CD4-positive, alpha-beta T cell (primary cell): ENCODE measurements around the gene RBM33. TPM values are rescaled to one million over a fixed set of nuclear protein-coding genes. Genes with fewer than 3 reads are reported as not detected.

Source experiments
- ATAC-seq: fragments of 200-7000 bp; cut with Tn5 transposase; one replicate; pipeline ENCODE4 v1.10.0; 2022; ENCODE audit warnings: mild to moderate bottlenecking; ENCODE audit not compliant: poor library complexity
- CTCF ChIA-PET: fragments of 350-600 bp; sonication (Branson Sonifier 250); formaldehyde crosslinking; loops from one replicate; lab custom pipeline; 2021; ENCODE audit warnings: antibody characterized with exemption, inconsistent platforms; lab: Charles Lee
- POLR2A ChIA-PET: fragments of 350-600 bp; sonication (Branson Sonifier 250); formaldehyde crosslinking; loops from one replicate; lab custom pipeline; 2021; ENCODE audit warnings: antibody characterized with exemption, inconsistent platforms; lab: Charles Lee
- DNase-seq, 14 experiments: peaks; one replicate each; pipeline ENCODE4 v3.0.0-alpha.2; 2013 to 2020; ENCODE audit warnings: mixed read lengths in 2 of 14
- H3K27ac ChIP-seq, 2 donors: one replicate each; pipeline versions ENCODE4 v1.5.1 to v1.7.0; 2013; ENCODE audit warnings: low read length in 2 of 2, low read depth in 1 of 2, mild to moderate bottlenecking in 1 of 2
- H3K27me3 ChIP-seq, 2 experiments: 1 replicate in 1 of 2; 2 replicates in 1 of 2; pipeline versions ENCODE4 v1.6.1 to v1.7.0; 2013; ENCODE audit warnings: low read length in 2 of 2, control low read depth in 1 of 2, mild to moderate bottlenecking in 1 of 2, moderate library complexity in 1 of 2; ENCODE audit not compliant: insufficient read depth in 2 of 2, control insufficient read depth in 1 of 2
- H3K36me3 ChIP-seq: one replicate; pipeline ENCODE4 v1.6.1; 2013; ENCODE audit warnings: low read length, control low read depth; ENCODE audit not compliant: insufficient read depth
- H3K4me1 ChIP-seq: one replicate; pipeline ENCODE4 v1.6.1; 2013; ENCODE audit warnings: low read length, control low read depth; ENCODE audit not compliant: insufficient read depth
- H3K4me3 ChIP-seq: one replicate; pipeline ENCODE4 v1.5.1; 2013; ENCODE audit warnings: mild to moderate bottlenecking, low read length, moderate library complexity
- H3K9me3 ChIP-seq, 2 experiments: 1 replicate in 1 of 2; 2 replicates in 1 of 2; pipeline versions ENCODE4 v1.6.1 to v1.7.0; 2013; ENCODE audit warnings: low read length in 2 of 2, mild to moderate bottlenecking in 2 of 2, control low read depth in 1 of 2, moderate library complexity in 1 of 2; ENCODE audit not compliant: control insufficient read depth in 1 of 2, insufficient read depth in 1 of 2
- H3K27ac Mint-ChIP-seq: one replicate; pipeline ENCODE4 v1.8.0; 2020; ENCODE audit warnings: mixed read lengths
- H3K27me3 Mint-ChIP-seq: one replicate; pipeline ENCODE4 v1.8.0; 2021; ENCODE audit warnings: mixed read lengths
- H3K36me3 Mint-ChIP-seq: one replicate; pipeline ENCODE4 v1.8.0; 2021; ENCODE audit warnings: low read depth, mixed read lengths
- H3K4me1 Mint-ChIP-seq: one replicate; pipeline ENCODE4 v1.8.0; 2021; ENCODE audit warnings: low read depth, mixed read lengths
- H3K4me3 Mint-ChIP-seq: one replicate; pipeline ENCODE4 v1.8.0; 2020; ENCODE audit warnings: mild to moderate bottlenecking, mixed read lengths
- H3K9me3 Mint-ChIP-seq: one replicate; pipeline ENCODE4 v1.8.0; 2020; ENCODE audit warnings: mixed read lengths
- intact Hi-C, 2 experiments: fragments of 100-400 bp; cut with DNase I in 1 of 2; cut with micrococcal nuclease in 1 of 2; formaldehyde crosslinking; loops; one replicate each; pipeline versions ENCODE4 v1.15.1 to v1.9.0; 2023 to 2025; cut with DNase I, micrococcal nuclease
- total RNA-seq, 174 experiments: library from RNA in 2 of 174; stranded (reverse) in 2 of 174; gene quantifications; one replicate each; pipeline ENCODE4 v1.2.3 and lab custom pipeline; 2021 to 2026
- TF ChIP-seq, protein P1 (sequence below): fragments of 200-600 bp; IDR thresholded peaks from one replicate; pipeline ENCODE4 v1.8.0; 2022; ENCODE audit warnings: antibody characterized with exemption, mild to moderate bottlenecking

RBM33 gene
- total RNA-seq, 2 experiments from 2014 or later, result 178 to 184 TPM

DNA sequence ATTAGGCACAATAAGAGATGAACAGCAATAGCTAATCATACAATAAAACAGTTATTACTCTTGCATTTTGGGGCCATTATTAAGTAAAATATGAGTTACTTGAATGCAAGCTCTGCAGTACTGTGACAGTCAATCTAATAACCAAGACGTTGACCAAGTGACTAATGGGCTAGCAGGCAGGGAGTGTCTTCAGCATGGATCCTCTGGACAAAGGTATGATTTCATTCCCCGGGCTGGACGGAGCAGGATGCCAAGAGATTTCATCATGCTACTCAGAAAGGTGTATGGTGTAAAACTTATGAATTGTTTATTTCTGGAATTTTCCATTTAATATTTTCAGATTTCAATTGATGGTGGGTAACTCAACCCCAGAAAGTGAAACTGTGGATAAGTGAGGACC is 86.9 kb downstream of the RBM33 start:
- Histone ChIP-seq H3K4me1 (peaks cover 14% of the 10 kb centered on the region), H3K36me3 (peaks cover 50% of the 10 kb centered on the region), H3K27ac (no peak overlapping the region), H3K27me3 (no peaks in the 10 kb centered on the region), H3K9me3 (no peaks in the 10 kb centered on the region), H3K4me3 (no peak overlapping the region)
- TF ChIP-seq, protein P1, sequence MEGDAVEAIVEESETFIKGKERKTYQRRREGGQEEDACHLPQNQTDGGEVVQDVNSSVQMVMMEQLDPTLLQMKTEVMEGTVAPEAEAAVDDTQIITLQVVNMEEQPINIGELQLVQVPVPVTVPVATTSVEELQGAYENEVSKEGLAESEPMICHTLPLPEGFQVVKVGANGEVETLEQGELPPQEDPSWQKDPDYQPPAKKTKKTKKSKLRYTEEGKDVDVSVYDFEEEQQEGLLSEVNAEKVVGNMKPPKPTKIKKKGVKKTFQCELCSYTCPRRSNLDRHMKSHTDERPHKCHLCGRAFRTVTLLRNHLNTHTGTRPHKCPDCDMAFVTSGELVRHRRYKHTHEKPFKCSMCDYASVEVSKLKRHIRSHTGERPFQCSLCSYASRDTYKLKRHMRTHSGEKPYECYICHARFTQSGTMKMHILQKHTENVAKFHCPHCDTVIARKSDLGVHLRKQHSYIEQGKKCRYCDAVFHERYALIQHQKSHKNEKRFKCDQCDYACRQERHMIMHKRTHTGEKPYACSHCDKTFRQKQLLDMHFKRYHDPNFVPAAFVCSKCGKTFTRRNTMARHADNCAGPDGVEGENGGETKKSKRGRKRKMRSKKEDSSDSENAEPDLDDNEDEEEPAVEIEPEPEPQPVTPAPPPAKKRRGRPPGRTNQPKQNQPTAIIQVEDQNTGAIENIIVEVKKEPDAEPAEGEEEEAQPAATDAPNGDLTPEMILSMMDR, result no peak
- Mint-ChIP-seq H3K27ac (peak overlapping the region; percentile 48), H3K27me3 (no peaks in the 10 kb centered on the region), H3K9me3 (no peaks in the 10 kb centered on the region), H3K36me3 (peaks cover 96% of the 10 kb centered on the region), H3K4me1 (peaks cover 70% of the 10 kb centered on the region), H3K4me3 (no peak overlapping the region)
- CTCF ChIA-PET, result interaction anchor here (1.2 to 1.5 kb wide), 2 partner anchors 38 to 133 kb away, joined by 4 read pairs; no protein-coding TSS in a partner anchor
- no peak for ATAC-seq
- POLR2A ChIA-PET, result no interaction called here
- no peak for DNase-seq
- intact Hi-C loops, result loop anchor here in 1 of 2 experiments (10.0 kb wide), 1 partner anchor 807 kb away; no protein-coding TSS in a partner anchor

DNA sequence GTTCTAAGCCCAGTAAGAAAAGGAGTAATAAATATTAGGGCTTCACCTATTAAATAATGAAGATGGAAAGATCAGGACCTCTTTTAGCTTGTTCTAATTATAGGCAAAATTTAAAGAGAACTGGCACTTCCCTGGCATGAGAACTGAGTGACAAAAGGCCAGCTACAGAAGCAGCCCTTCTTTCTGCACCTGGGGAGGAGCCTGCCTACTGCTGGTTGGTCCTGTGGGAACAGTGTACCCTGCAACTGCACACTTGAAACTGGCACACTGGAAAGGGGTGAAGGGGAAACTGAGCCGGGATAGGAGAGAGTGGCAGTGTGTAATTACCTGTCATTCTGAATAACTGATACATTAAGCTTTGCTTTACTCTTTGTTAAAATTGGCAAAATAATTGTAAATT is 87.4 kb downstream of the RBM33 start:
- Histone ChIP-seq H3K4me1 (peaks cover 14% of the 10 kb centered on the region), H3K36me3 (peaks cover 45% of the 10 kb centered on the region), H3K9me3 (no peaks in the 10 kb centered on the region), H3K27ac (no peak overlapping the region), H3K4me3 (no peak overlapping the region), H3K27me3 (no peaks in the 10 kb centered on the region)
- TF ChIP-seq, protein P1, result no peak
- Mint-ChIP-seq H3K4me1 (peaks cover 72% of the 10 kb centered on the region), H3K4me3 (no peak overlapping the region), H3K36me3 (peaks cover 91% of the 10 kb centered on the region), H3K9me3 (no peaks in the 10 kb centered on the region), H3K27ac (peak overlapping the region; percentile 48), H3K27me3 (no peaks in the 10 kb centered on the region)
- CTCF ChIA-PET, result interaction anchor here (1.2 to 1.5 kb wide), 2 partner anchors 39 to 133 kb away, joined by 4 read pairs; no protein-coding TSS in a partner anchor
- intact Hi-C loops, result loop anchor here in 1 of 2 experiments (10.0 kb wide), 1 partner anchor 807 kb away; no protein-coding TSS in a partner anchor
- DNase-seq (no peak), ATAC-seq (no peak)
- POLR2A ChIA-PET, result no interaction called here

DNA sequence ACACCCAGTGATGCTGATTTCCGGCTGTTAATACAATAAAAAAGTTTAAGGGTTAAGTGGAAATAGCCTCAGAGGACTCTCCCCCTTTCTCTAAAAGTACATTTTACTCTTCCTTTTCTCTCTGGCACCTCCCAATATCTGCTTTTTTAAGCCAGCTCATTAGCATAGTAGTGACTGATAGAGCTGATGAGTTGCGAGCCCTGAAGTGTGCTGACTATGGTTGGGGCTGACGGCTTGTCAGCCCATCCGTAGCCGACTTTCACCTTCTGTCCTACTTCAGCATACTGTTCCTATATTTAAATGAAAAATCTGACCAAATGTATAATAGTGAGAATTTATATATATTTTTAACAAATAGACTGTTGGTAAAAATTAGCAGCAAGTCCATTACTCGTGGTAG is 87.8 kb downstream of the RBM33 start:
- Mint-ChIP-seq H3K9me3 (no peaks in the 10 kb centered on the region), H3K27me3 (no peaks in the 10 kb centered on the region), H3K36me3 (peaks cover 91% of the 10 kb centered on the region), H3K4me1 (peaks cover 76% of the 10 kb centered on the region), H3K27ac (peak overlapping the region; percentile 48), H3K4me3 (no peak overlapping the region)
- H3K9me3 ChIP-seq, result no peaks in the 10 kb centered on the region
- TF ChIP-seq, protein P1, result no peak
- ChIA-PET CTCF (interaction anchor here (1.2 kb wide), 1 partner anchor 134 kb away, joined by 4 read pairs; no protein-coding TSS in a partner anchor), POLR2A (no interaction called here)
- H3K27ac ChIP-seq, result no peak overlapping the region
- peaks cover 42% of the 10 kb centered on the region for H3K36me3 ChIP-seq
- ATAC-seq, result no peak
- H3K27me3 ChIP-seq, result no peaks in the 10 kb centered on the region
- no peak for DNase-seq
- peaks cover 14% of the 10 kb centered on the region for H3K4me1 ChIP-seq
- H3K4me3 ChIP-seq, result no peak overlapping the region
- intact Hi-C loops, result loop anchor here in 1 of 2 experiments (10.0 kb wide), 1 partner anchor 807 kb away; no protein-coding TSS in a partner anchor
